Measurements from ENCODE around the gene CD84. TPM values are rescaled to one million over a fixed set of nuclear protein-coding genes. Genes with fewer than 3 reads are reported as not detected.
A peak's percentile ranks its signal among the peaks of the same experiment; 100 is the strongest.

Gene CD84
- total and polyA plus RNA-seq, 4 donors, result 3.3 to 10.1 (median 5.3) TPM

- no peak overlapping the region for H3K4me3 ChIP-seq (ENCODE audit: low read depth, low read length)
- DNase-seq (ENCODE audit: low read depth in 4 of 6, low spot score in 6 of 6), result peak in 2 of 6 donors; percentile 10 to 28
- no peak overlapping the region for H3K27ac ChIP-seq (ENCODE audit: low read depth, low read length)
- no peaks in the 10 kb centered on the region for H3K36me3 ChIP-seq (ENCODE audit: control insufficient read depth, insufficient read depth, low read length)
- H3K9me3 ChIP-seq (ENCODE audit: control insufficient read depth, insufficient read depth, low read length), result no peaks in the 10 kb centered on the region
- H3K27me3 ChIP-seq (ENCODE audit: control insufficient read depth, insufficient read depth, low read length), result no peaks in the 10 kb centered on the region
- 30% methylated on average over 1 of the region's 1 CpG for WGBS (ENCODE audit: insufficient coverage)
- peaks cover 3% of the 10 kb centered on the region for H3K4me1 ChIP-seq (ENCODE audit: control insufficient read depth, insufficient read depth, low read length)
These were observed 31.4 kb upstream of the CD84 start for GRCh38 chr1:160610569-160611242.

GRCh38 chr1:160608941-160609340, 29.6 kb upstream of the CD84 start:
- Histone ChIP-seq H3K36me3 (ENCODE audit: control insufficient read depth, insufficient read depth, low read length) (no peaks in the 10 kb centered on the region), H3K4me3 (ENCODE audit: low read depth, low read length) (no peak overlapping the region), H3K27ac (ENCODE audit: low read depth, low read length) (no peak overlapping the region), H3K27me3 (ENCODE audit: control insufficient read depth, insufficient read depth, low read length) (no peaks in the 10 kb centered on the region), H3K9me3 (ENCODE audit: control insufficient read depth, insufficient read depth, low read length) (no peaks in the 10 kb centered on the region), H3K4me1 (ENCODE audit: control insufficient read depth, insufficient read depth, low read length) (peaks cover 3% of the 10 kb centered on the region)
- no peak for DNase-seq (ENCODE audit: low read depth in 4 of 6, low spot score in 6 of 6)

DNA sequence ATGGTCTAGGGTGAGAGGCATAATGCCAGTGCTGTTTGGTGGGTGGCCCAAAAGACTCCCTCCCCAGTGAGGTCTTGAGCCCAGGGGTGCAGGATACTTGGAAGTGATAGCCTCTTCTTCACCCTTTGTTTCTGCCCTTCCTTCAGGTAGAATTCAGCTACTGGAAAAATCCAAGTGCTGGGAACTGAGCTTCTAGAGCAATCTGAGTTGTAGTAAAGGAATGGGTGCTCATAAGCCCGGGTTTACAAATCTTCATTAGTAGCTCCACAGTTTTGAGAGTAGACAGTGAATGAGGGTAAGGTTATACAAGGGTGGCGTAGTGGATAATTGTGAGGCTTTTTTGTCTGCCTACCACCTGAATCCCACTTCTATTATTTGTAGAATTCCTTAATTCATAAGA, 29.2 kb upstream of the CD84 start:
- Histone ChIP-seq H3K4me1 (ENCODE audit: control insufficient read depth, insufficient read depth, low read length) (peaks cover 3% of the 10 kb centered on the region), H3K27ac (ENCODE audit: low read depth, low read length) (no peak overlapping the region), H3K36me3 (ENCODE audit: control insufficient read depth, insufficient read depth, low read length) (no peaks in the 10 kb centered on the region), H3K4me3 (ENCODE audit: low read depth, low read length) (no peak overlapping the region), H3K27me3 (ENCODE audit: control insufficient read depth, insufficient read depth, low read length) (no peaks in the 10 kb centered on the region), H3K9me3 (ENCODE audit: control insufficient read depth, insufficient read depth, low read length) (no peaks in the 10 kb centered on the region)
- no peak for DNase-seq (ENCODE audit: low read depth in 4 of 6, low spot score in 6 of 6)
- WGBS (ENCODE audit: insufficient coverage), result 40% methylated on average over 1 of the region's 2 CpGs

DNA sequence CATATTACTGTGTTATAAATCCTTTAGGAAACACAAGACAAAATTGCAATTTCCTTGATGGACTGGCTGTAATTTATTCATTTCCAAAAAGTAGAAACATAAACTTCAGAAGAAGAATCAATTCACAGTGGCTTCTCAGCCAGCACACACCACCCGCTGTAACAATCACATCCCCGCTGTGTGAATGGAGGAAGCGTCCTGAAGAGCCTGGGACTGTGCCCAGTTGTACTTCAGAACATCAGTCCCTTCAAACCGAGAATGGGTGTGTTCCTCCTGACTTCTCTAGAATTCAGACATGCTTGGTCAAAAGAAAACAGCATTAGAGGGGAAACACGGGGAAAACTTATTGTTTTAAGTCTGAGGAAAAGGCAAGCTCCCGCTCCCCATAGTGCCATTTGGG, 28.8 kb upstream of the CD84 start:
- peaks cover 3% of the 10 kb centered on the region for H3K4me1 ChIP-seq (ENCODE audit: control insufficient read depth, insufficient read depth, low read length)
- 78% methylated on average over 4 of the region's 6 CpGs for WGBS (ENCODE audit: insufficient coverage)
- no peak overlapping the region for H3K27ac ChIP-seq (ENCODE audit: low read depth, low read length)
- no peak overlapping the region for H3K4me3 ChIP-seq (ENCODE audit: low read depth, low read length)
- H3K9me3 ChIP-seq (ENCODE audit: control insufficient read depth, insufficient read depth, low read length), result no peaks in the 10 kb centered on the region
- no peaks in the 10 kb centered on the region for H3K36me3 ChIP-seq (ENCODE audit: control insufficient read depth, insufficient read depth, low read length)
- DNase-seq (ENCODE audit: low read depth in 4 of 6, low spot score in 6 of 6), result peak in 1 of 6 donors; percentile 66
- no peaks in the 10 kb centered on the region for H3K27me3 ChIP-seq (ENCODE audit: control insufficient read depth, insufficient read depth, low read length)

- Histone ChIP-seq H3K36me3 (ENCODE audit: control insufficient read depth, insufficient read depth, low read length) (no peaks in the 10 kb centered on the region), H3K9me3 (ENCODE audit: control insufficient read depth, insufficient read depth, low read length) (no peaks in the 10 kb centered on the region), H3K4me3 (ENCODE audit: low read depth, low read length) (no peak overlapping the region), H3K4me1 (ENCODE audit: control insufficient read depth, insufficient read depth, low read length) (peaks cover 3% of the 10 kb centered on the region), H3K27ac (ENCODE audit: low read depth, low read length) (no peak overlapping the region), H3K27me3 (ENCODE audit: control insufficient read depth, insufficient read depth, low read length) (no peaks in the 10 kb centered on the region)
- no CpG with 5 or more reads among the region's 1 CpG for WGBS (ENCODE audit: insufficient coverage)
- peak in 1 of 6 donors; percentile 9 for DNase-seq (ENCODE audit: low read depth in 4 of 6, low spot score in 6 of 6)
These were observed 28.4 kb upstream of the CD84 start for GRCh38 chr1:160607672-160608032.

GRCh38 chr1:160607011-160607671, 27.8 kb upstream of the CD84 start:
- H3K4me1 ChIP-seq (ENCODE audit: control insufficient read depth, insufficient read depth, low read length), result peaks cover 3% of the 10 kb centered on the region
- H3K9me3 ChIP-seq (ENCODE audit: control insufficient read depth, insufficient read depth, low read length), result no peaks in the 10 kb centered on the region
- H3K27me3 ChIP-seq (ENCODE audit: control insufficient read depth, insufficient read depth, low read length), result no peaks in the 10 kb centered on the region
- H3K36me3 ChIP-seq (ENCODE audit: control insufficient read depth, insufficient read depth, low read length), result no peaks in the 10 kb centered on the region
- H3K4me3 ChIP-seq (ENCODE audit: low read depth, low read length), result no peak overlapping the region
- DNase-seq (ENCODE audit: low read depth in 4 of 6, low spot score in 6 of 6), result peak in 2 of 6 donors; percentile 54
- H3K27ac ChIP-seq (ENCODE audit: low read depth, low read length), result no peak overlapping the region
- 50% methylated on average over 2 of the region's 3 CpGs for WGBS (ENCODE audit: insufficient coverage)

GRCh38 chr1:160606611-160607010, 27.3 kb upstream of the CD84 start:
- H3K9me3 ChIP-seq (ENCODE audit: control insufficient read depth, insufficient read depth, low read length), result peaks cover under 1% of the 10 kb centered on the region
- 71% methylated on average over 1 of the region's 1 CpG for WGBS (ENCODE audit: insufficient coverage)
- no peak overlapping the region for H3K4me3 ChIP-seq (ENCODE audit: low read depth, low read length)
- DNase-seq (ENCODE audit: low read depth in 4 of 6, low spot score in 6 of 6), result no peak
- H3K4me1 ChIP-seq (ENCODE audit: control insufficient read depth, insufficient read depth, low read length), result peaks cover 3% of the 10 kb centered on the region
- H3K27ac ChIP-seq (ENCODE audit: low read depth, low read length), result no peak overlapping the region
- no peaks in the 10 kb centered on the region for H3K36me3 ChIP-seq (ENCODE audit: control insufficient read depth, insufficient read depth, low read length)
- H3K27me3 ChIP-seq (ENCODE audit: control insufficient read depth, insufficient read depth, low read length), result no peaks in the 10 kb centered on the region

DNA sequence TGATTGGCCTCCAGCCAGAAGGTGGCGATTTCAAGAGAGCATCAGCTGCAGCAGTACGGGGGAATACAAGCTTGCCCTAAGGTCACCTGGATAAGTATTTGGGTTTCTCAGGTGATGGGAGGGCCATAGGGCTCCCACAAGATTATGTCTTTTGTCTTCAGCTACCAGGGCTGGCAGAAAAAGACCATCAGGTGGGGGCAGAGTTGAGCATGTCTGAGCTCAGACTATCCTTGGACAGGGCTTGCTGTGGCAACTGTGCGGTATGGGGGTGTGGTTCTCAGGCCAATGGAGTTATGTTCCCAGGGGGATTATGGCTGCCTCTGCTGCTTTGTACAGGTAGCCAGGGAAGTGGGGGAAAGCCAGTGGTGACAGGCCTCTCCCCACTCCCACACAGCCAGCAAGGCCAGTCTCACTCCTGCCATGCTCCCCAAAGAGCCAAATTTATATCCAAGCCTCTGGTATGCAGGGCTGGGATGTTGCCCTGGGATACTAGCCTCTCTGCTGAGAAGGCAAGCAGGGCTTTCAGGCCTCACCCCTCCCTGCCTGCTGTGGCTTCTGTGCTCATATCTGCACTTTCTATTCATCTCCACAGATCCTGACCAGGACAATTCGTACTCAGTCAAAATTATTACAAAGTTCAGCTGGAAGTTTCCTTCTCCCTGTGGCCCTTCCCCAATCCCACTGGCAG, 26.6 kb upstream of the CD84 start:
- H3K36me3 ChIP-seq (ENCODE audit: control insufficient read depth, insufficient read depth, low read length), result no peaks in the 10 kb centered on the region
- H3K27me3 ChIP-seq (ENCODE audit: control insufficient read depth, insufficient read depth, low read length), result no peaks in the 10 kb centered on the region
- no peak for DNase-seq (ENCODE audit: low read depth in 4 of 6, low spot score in 6 of 6)
- 61% methylated on average over 3 of the region's 4 CpGs for WGBS (ENCODE audit: insufficient coverage)
- no peak overlapping the region for H3K27ac ChIP-seq (ENCODE audit: low read depth, low read length)
- peaks cover 3% of the 10 kb centered on the region for H3K4me1 ChIP-seq (ENCODE audit: control insufficient read depth, insufficient read depth, low read length)
- H3K9me3 ChIP-seq (ENCODE audit: control insufficient read depth, insufficient read depth, low read length), result peaks cover 2% of the 10 kb centered on the region
- no peak overlapping the region for H3K4me3 ChIP-seq (ENCODE audit: low read depth, low read length)

- no peak overlapping the region for H3K4me3 ChIP-seq (ENCODE audit: low read depth, low read length)
- 100% methylated on average over 2 of the region's 2 CpGs for WGBS (ENCODE audit: insufficient coverage)
These were observed 25.9 kb upstream of the CD84 start for GRCh38 chr1:160605205-160605604.

DNA sequence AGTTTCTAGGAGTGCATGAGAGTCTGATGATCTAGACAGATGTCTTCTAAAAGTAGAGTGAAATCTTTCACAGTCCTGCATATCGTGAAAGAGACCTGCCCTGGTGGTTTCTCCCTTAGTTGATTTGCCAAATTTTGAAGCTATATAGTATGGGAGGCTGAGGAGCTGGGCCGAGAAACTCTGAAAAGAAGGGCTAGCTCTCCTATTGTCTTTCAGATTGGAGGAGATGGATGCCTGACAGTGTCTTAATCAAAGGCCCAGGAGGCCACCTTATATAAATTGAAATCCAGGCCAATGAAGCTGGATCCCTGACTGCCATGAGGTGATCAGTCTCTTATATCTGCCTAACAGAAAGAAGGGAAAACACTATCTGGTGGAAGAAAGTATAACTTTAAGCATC, 18.4 kb upstream of the CD84 start:
- no peaks in the 10 kb centered on the region for H3K36me3 ChIP-seq (ENCODE audit: control insufficient read depth, insufficient read depth, low read length)
- H3K9me3 ChIP-seq (ENCODE audit: control insufficient read depth, insufficient read depth, low read length), result peaks cover 4% of the 10 kb centered on the region
- H3K27ac ChIP-seq (ENCODE audit: low read depth, low read length), result no peak overlapping the region
- H3K4me3 ChIP-seq (ENCODE audit: low read depth, low read length), result no peak overlapping the region
- WGBS (ENCODE audit: insufficient coverage), result 71% methylated on average over 2 of the region's 2 CpGs
- no peaks in the 10 kb centered on the region for H3K27me3 ChIP-seq (ENCODE audit: control insufficient read depth, insufficient read depth, low read length)
- no peaks in the 10 kb centered on the region for H3K4me1 ChIP-seq (ENCODE audit: control insufficient read depth, insufficient read depth, low read length)
- no peak for DNase-seq (ENCODE audit: low read depth in 4 of 6, low spot score in 6 of 6)

More at GRCh38 chr1:160605205-160605604, 25.9 kb upstream of the CD84 start:
- DNase-seq (ENCODE audit: low read depth in 4 of 6, low spot score in 6 of 6), result no peak
- Histone ChIP-seq H3K27ac (ENCODE audit: low read depth, low read length) (no peak overlapping the region), H3K36me3 (ENCODE audit: control insufficient read depth, insufficient read depth, low read length) (no peaks in the 10 kb centered on the region), H3K4me1 (ENCODE audit: control insufficient read depth, insufficient read depth, low read length) (no peaks in the 10 kb centered on the region), H3K27me3 (ENCODE audit: control insufficient read depth, insufficient read depth, low read length) (no peaks in the 10 kb centered on the region), H3K9me3 (ENCODE audit: control insufficient read depth, insufficient read depth, low read length) (peaks cover 4% of the 10 kb centered on the region)
